OCI-LY3 (cell line): ENCODE results near the gene TPM1.

Source experiments
- H2AFZ ChIP-seq: fragments of 200-600, 300-600 bp; shearing (Covaris generic); 2 replicates; pipeline ENCODE4 v1.6.0; 2014; ENCODE audit warnings: antibody characterized with exemption, low read depth, low read length
- H3K27ac ChIP-seq: fragments of 200-600, 300-600 bp; sonication (generic); 2 replicates; pipeline ENCODE4 v1.5.1; 2014; ENCODE audit warnings: mild to moderate bottlenecking, low read length, moderate library complexity, mixed read lengths
- H3K27me3 ChIP-seq: fragments of 200-600, 300-600 bp; sonication (generic); 2 replicates; pipeline ENCODE4 v1.6.1; 2014; ENCODE audit warnings: low read depth, low read length, mixed read lengths
- H3K36me3 ChIP-seq: fragments of 200-600, 300-600 bp; sonication (generic); replicated peaks from 2 replicates; pipeline ENCODE3; 2014; ENCODE audit warnings: low read depth, low read length, mixed read lengths
- H3K4me1 ChIP-seq: fragments of 300-600, 200-600 bp; sonication (generic); 2 replicates; pipeline ENCODE4 v1.6.1; 2014; ENCODE audit warnings: low read length, mixed read lengths
- H3K4me2 ChIP-seq: fragments of 200-600, 300-600 bp; sonication (generic); 2 replicates; pipeline ENCODE4 v1.6.1; 2014; ENCODE audit warnings: low read length, mixed read lengths
- H3K4me3 ChIP-seq: fragments of 300-600, 200-600 bp; sonication (generic); 2 replicates; pipeline ENCODE4 v1.5.1; 2014; ENCODE audit warnings: antibody characterized with exemption, mild to moderate bottlenecking, low read length, moderate library complexity
- H3K79me2 ChIP-seq: fragments of 300-600, 200-600 bp; shearing (Covaris generic); 2 replicates; pipeline ENCODE4 v1.6.1; 2014; ENCODE audit warnings: mild to moderate bottlenecking, low read length, mixed read lengths
- H3K9ac ChIP-seq: fragments of 300-600, 200-600 bp; shearing (Covaris generic); 2 replicates; pipeline ENCODE4 v1.6.0; 2014; ENCODE audit warnings: mild to moderate bottlenecking, low read length, moderate library complexity
- H3K9me3 ChIP-seq: fragments of 200-600, 300-600 bp; shearing (Covaris generic); 2 replicates; pipeline ENCODE4 v1.6.1; 2014; ENCODE audit warnings: low read length, mixed read lengths; ENCODE audit not compliant: insufficient read depth
- H4K20me1 ChIP-seq: fragments of 200-600, 300-600 bp; sonication (generic); 2 replicates; pipeline ENCODE4 v1.6.1; 2016; ENCODE audit warnings: low read length, mixed read lengths; ENCODE audit not compliant: insufficient read depth
- CTCF ChIP-seq: fragments of 200-600, 300-600 bp; sonication (generic); IDR thresholded peaks from 2 replicates; pipeline ENCODE4 v1.5.1; 2014; ENCODE audit warnings: antibody characterized with exemption, low read length, low read depth
- EZH2phosphoT487 ChIP-seq: fragments of 200-600 bp; shearing (Covaris generic); IDR thresholded peaks from 2 replicates; pipeline ENCODE4 v1.6.1; 2018; ENCODE audit warnings: antibody characterized with exemption, mixed run types, low read depth

TPM1 gene

GRCh38 chr15:63018639-63019038 lies 23.9 kb upstream of the TPM1 start:
- Histone ChIP-seq H3K27ac (no peak overlapping the region), H3K36me3 (no peaks in the 10 kb centered on the region), H4K20me1 (no peaks in the 10 kb centered on the region), H3K27me3 (no peaks in the 10 kb centered on the region), H3K4me3 (no peak overlapping the region), H2AFZ (no peak overlapping the region), H3K4me1 (peaks cover 7% of the 10 kb centered on the region; the same call in 1 of the 2 replicates), H3K79me2 (no peaks in the 10 kb centered on the region), H3K4me2 (no peak overlapping the region), H3K9me3 (no peaks in the 10 kb centered on the region), H3K9ac (no peak overlapping the region)
- TF ChIP-seq EZH2phosphoT487, result no peak
- no peak for TF ChIP-seq CTCF

- no peak overlapping the region for H3K4me2 ChIP-seq
- no peaks in the 10 kb centered on the region for H3K27me3 ChIP-seq
- H3K36me3 ChIP-seq, result no peaks in the 10 kb centered on the region
- no peaks in the 10 kb centered on the region for H3K79me2 ChIP-seq
- H2AFZ ChIP-seq, result no peak overlapping the region
- H3K9me3 ChIP-seq, result no peaks in the 10 kb centered on the region
- no peak overlapping the region for H3K9ac ChIP-seq
- TF ChIP-seq CTCF, result no peak
- TF ChIP-seq EZH2phosphoT487, result no peak
- no peak overlapping the region for H3K4me3 ChIP-seq
- peaks cover 7% of the 10 kb centered on the region; the same call in 1 of the 2 replicates for H3K4me1 ChIP-seq
- H3K27ac ChIP-seq, result no peak overlapping the region
- no peaks in the 10 kb centered on the region for H4K20me1 ChIP-seq
These were observed 22.9 kb upstream of the TPM1 start for GRCh38 chr15:63019511-63020109.

- Histone ChIP-seq H3K4me1 (peaks cover 7% of the 10 kb centered on the region; the same call in 1 of the 2 replicates), H3K27ac (no peak overlapping the region)
These were observed 22.4 kb upstream of the TPM1 start for GRCh38 chr15:63020128-63020527.

More at GRCh38 chr15:63020128-63020527, 22.4 kb upstream of the TPM1 start:
- no peak overlapping the region for H2AFZ ChIP-seq
- TF ChIP-seq CTCF (no peak), EZH2phosphoT487 (no peak)
- H3K9me3 ChIP-seq, result no peaks in the 10 kb centered on the region
- H3K36me3 ChIP-seq, result no peaks in the 10 kb centered on the region
- H3K4me3 ChIP-seq, result no peak overlapping the region
- H3K9ac ChIP-seq, result no peak overlapping the region
- no peaks in the 10 kb centered on the region for H4K20me1 ChIP-seq
- H3K79me2 ChIP-seq, result no peaks in the 10 kb centered on the region
- no peak overlapping the region for H3K4me2 ChIP-seq
- H3K27me3 ChIP-seq, result no peaks in the 10 kb centered on the region
